ENCODE results near the gene SV2C.

Gene SV2C

GRCh38 chr5:76152161-76152560 lies 69.0 kb downstream of the SV2C start:
- TF ChIP-seq CTCF (IDR thresholded peaks at IDR 0.05; ENCODE audit: unreplicated experiment in 3 of 3) = no peak
- Mint-ChIP-seq H3K27me3 (ENCODE audit: low read depth) (peaks cover 11% of the 10 kb centered on the region), H3K36me3 (ENCODE audit: low read depth) (no peaks in the 10 kb centered on the region), H3K9me3 (no peaks in the 10 kb centered on the region), H3K4me3 (no peak overlapping the region), H3K27ac (no peak overlapping the region), H3K4me1 (no peaks in the 10 kb centered on the region)

- Mint-ChIP-seq H3K4me1 (no peaks in the 10 kb centered on the region), H3K9me3 (no peaks in the 10 kb centered on the region), H3K4me3 (no peak overlapping the region), H3K27me3 (ENCODE audit: low read depth) (peaks cover 11% of the 10 kb centered on the region), H3K27ac (no peak overlapping the region), H3K36me3 (ENCODE audit: low read depth) (no peaks in the 10 kb centered on the region)
- no peak for TF ChIP-seq CTCF (IDR thresholded peaks at IDR 0.05; ENCODE audit: unreplicated experiment in 3 of 3)
Measured at GRCh38 chr5:76152700-76153099, 69.5 kb downstream of the SV2C start.

- no peaks in the 10 kb centered on the region for H3K9me3 Mint-ChIP-seq
- no peaks in the 10 kb centered on the region for H3K4me1 Mint-ChIP-seq
- no peak overlapping the region for H3K4me3 Mint-ChIP-seq
- no peak for TF ChIP-seq CTCF (IDR thresholded peaks at IDR 0.05; ENCODE audit: unreplicated experiment in 3 of 3)
- no peaks in the 10 kb centered on the region for H3K36me3 Mint-ChIP-seq (ENCODE audit: low read depth)
- H3K27me3 Mint-ChIP-seq (ENCODE audit: low read depth) = peaks cover 11% of the 10 kb centered on the region
- H3K27ac Mint-ChIP-seq = no peak overlapping the region
Measured at GRCh38 chr5:76153271-76153670, 70.1 kb downstream of the SV2C start.

GRCh38 chr5:76154009-76154690 lies 71.0 kb downstream of the SV2C start:
- no peaks in the 10 kb centered on the region for H3K4me1 Mint-ChIP-seq
- no peak for TF ChIP-seq CTCF (IDR thresholded peaks at IDR 0.05; ENCODE audit: unreplicated experiment in 3 of 3)
- H3K27ac Mint-ChIP-seq = no peak overlapping the region
- H3K27me3 Mint-ChIP-seq (ENCODE audit: low read depth) = peaks cover 11% of the 10 kb centered on the region
- H3K4me3 Mint-ChIP-seq = no peak overlapping the region
- no peaks in the 10 kb centered on the region for H3K9me3 Mint-ChIP-seq
- no peaks in the 10 kb centered on the region for H3K36me3 Mint-ChIP-seq (ENCODE audit: low read depth)

- H3K27ac Mint-ChIP-seq = no peak overlapping the region
- H3K4me3 Mint-ChIP-seq = no peak overlapping the region
- peaks cover 11% of the 10 kb centered on the region for H3K27me3 Mint-ChIP-seq (ENCODE audit: low read depth)
- no peak for TF ChIP-seq CTCF (IDR thresholded peaks at IDR 0.05; ENCODE audit: unreplicated experiment in 3 of 3)
- no peaks in the 10 kb centered on the region for H3K9me3 Mint-ChIP-seq
- H3K4me1 Mint-ChIP-seq = no peaks in the 10 kb centered on the region
- no peaks in the 10 kb centered on the region for H3K36me3 Mint-ChIP-seq (ENCODE audit: low read depth)
Measured at GRCh38 chr5:76155536-76155935, 72.4 kb downstream of the SV2C start.

- Mint-ChIP-seq H3K36me3 (ENCODE audit: low read depth) (no peaks in the 10 kb centered on the region), H3K27me3 (ENCODE audit: low read depth) (no peaks in the 10 kb centered on the region), H3K4me3 (no peak overlapping the region), H3K9me3 (peaks cover 3% of the 10 kb centered on the region), H3K4me1 (no peaks in the 10 kb centered on the region), H3K27ac (no peak overlapping the region)
- no peak for TF ChIP-seq CTCF (IDR thresholded peaks at IDR 0.05; ENCODE audit: unreplicated experiment in 3 of 3)
Measured at GRCh38 chr5:76162335-76162734, 79.2 kb downstream of the SV2C start.

All from nephron (organoid).